Hippocampal formation (tissue), 2 donors: ENCODE data around the gene DOC2B.
"Not testable (repeated sequence)": the region's sequence is repeated elsewhere in the genome, so short reads cannot be mapped to it uniquely, and the experiment has no call there.

ENCODE experiments used
- DNase-seq, 2 donors: peaks; one replicate each; lab custom pipeline; 2025; lab: John Stamatoyannopoulos, UW

DOC2B gene

GRCh38 chr17:192666-193425 lies 11.4 kb upstream of the DOC2B start:
- DNase-seq, result no peak

GRCh38 chr17:189444-189843 lies 8.0 kb upstream of the DOC2B start:
- DNase-seq, result no peak

GRCh38 chr17:187130-187529 lies 5.7 kb upstream of the DOC2B start:
- no peak for DNase-seq

GRCh38 chr17:185445-186138 lies 4.1 kb upstream of the DOC2B start:
- no peak for DNase-seq

GRCh38 chr17:183021-183420 lies 1.6 kb upstream of the DOC2B start:
- DNase-seq, result no peak

- DNase-seq, result no peak
Measured at GRCh38 chr17:182050-182751, 751 bp upstream of the DOC2B start.

- no peak for DNase-seq
Measured at GRCh38 chr17:180381-181244, 837 bp downstream of the DOC2B start.

GRCh38 chr17:179781-180380 lies 1.6 kb downstream of the DOC2B start:
- no peak for DNase-seq

- no peak for DNase-seq
Measured at GRCh38 chr17:179066-179432, 2.4 kb downstream of the DOC2B start.

- DNase-seq, result no peak
Measured at GRCh38 chr17:178292-179065, 3.0 kb downstream of the DOC2B start.

- no peak for DNase-seq
Measured at GRCh38 chr17:177762-178161, 3.7 kb downstream of the DOC2B start.

GRCh38 chr17:177155-177554 lies 4.3 kb downstream of the DOC2B start:
- DNase-seq, result no peak

GRCh38 chr17:173166-173911 lies 8.1 kb downstream of the DOC2B start:
- DNase-seq, result no peak

GRCh38 chr17:172401-172800 lies 9.0 kb downstream of the DOC2B start:
- DNase-seq, result no peak

GRCh38 chr17:171871-172270 lies 9.6 kb downstream of the DOC2B start:
- DNase-seq, result no peak

- DNase-seq, result no peak
Measured at GRCh38 chr17:170130-170670, 11.2 kb downstream of the DOC2B start.

- not testable (repeated sequence) for DNase-seq
Measured at GRCh38 chr17:168614-169013, 12.8 kb downstream of the DOC2B start.

GRCh38 chr17:165939-166338 lies 15.5 kb downstream of the DOC2B start:
- DNase-seq, result no peak

- DNase-seq, result peak; percentile 29 to 35
Measured at GRCh38 chr17:164303-165235, 16.9 kb downstream of the DOC2B start.
